WERI-Rb-1 (cell line): ENCODE results near the gene GRAMD1B.

Experiments
- DNase-seq: peaks from one replicate; pipeline ENCODE4 v3.0.0-alpha.2; 2020
- H3K27ac ChIP-seq: fragments of 250-450 bp; sonication (Bioruptor Pico); 2 replicates; pipeline ENCODE4 v1.5.1; 2020; ENCODE audit warnings: mild to moderate bottlenecking, moderate library complexity
- H3K27me3 ChIP-seq: fragments of 250-450 bp; sonication (Bioruptor Pico); 2 replicates; pipeline ENCODE4 v1.5.1; 2021; ENCODE audit warnings: mild to moderate bottlenecking, low read depth, moderate library complexity; ENCODE audit not compliant: insufficient read depth, severe bottlenecking
- H3K36me3 ChIP-seq: fragments of 250-450 bp; sonication (Bioruptor Pico); 2 replicates; pipeline ENCODE4 v1.5.1; 2020; ENCODE audit warnings: mild to moderate bottlenecking, moderate library complexity
- H3K4me3 ChIP-seq: 2 replicates; pipeline ENCODE4 v1.5.1; 2011; ENCODE audit warnings: low read depth, mild to moderate bottlenecking, control low read depth, low read length
- H3K9me3 ChIP-seq: fragments of 250-450 bp; sonication (Bioruptor Pico); 2 replicates; pipeline ENCODE4 v1.5.1; 2021; ENCODE audit warnings: mild to moderate bottlenecking, moderate library complexity; ENCODE audit not compliant: severe bottlenecking
- CTCF ChIP-seq: IDR thresholded peaks from 2 replicates; pipeline ENCODE4 v1.5.1; 2011; ENCODE audit warnings: low read depth, mild to moderate bottlenecking, control low read depth, inconsistent platforms, low read length

The GRAMD1B gene

GRCh38 chr11:123582992-123583504 lies 153.0 kb downstream of the GRAMD1B start:
- H3K27me3 ChIP-seq, result no peaks in the 10 kb centered on the region

GRCh38 chr11:123584186-123584585 lies 154.1 kb downstream of the GRAMD1B start:
- Histone ChIP-seq H3K27me3 (no peaks in the 10 kb centered on the region), H3K36me3 (peaks cover 22% of the 10 kb centered on the region), H3K4me3 (no peak overlapping the region), H3K27ac (no peak overlapping the region), H3K9me3 (no peaks in the 10 kb centered on the region)
- no peak for TF ChIP-seq CTCF
- no peak for DNase-seq

More at GRCh38 chr11:123582992-123583504, 153.0 kb downstream of the GRAMD1B start:
- Histone ChIP-seq H3K27ac (no peak overlapping the region), H3K36me3 (peaks cover 16% of the 10 kb centered on the region), H3K9me3 (no peaks in the 10 kb centered on the region), H3K4me3 (no peak overlapping the region)
- TF ChIP-seq CTCF, result no peak
- DNase-seq, result no peak

- no peaks in the 10 kb centered on the region for H3K27me3 ChIP-seq
- no peak overlapping the region for H3K4me3 ChIP-seq
- TF ChIP-seq CTCF, result no peak
- no peak for DNase-seq
- peaks cover 19% of the 10 kb centered on the region for H3K36me3 ChIP-seq
- H3K27ac ChIP-seq, result no peak overlapping the region; the same call in 1 of the 2 replicates
- H3K9me3 ChIP-seq, result no peaks in the 10 kb centered on the region
Observed at GRCh38 chr11:123584737-123585136, 154.7 kb downstream of the GRAMD1B start.

- no peak overlapping the region; the same call in 1 of the 2 replicates for H3K27ac ChIP-seq
- TF ChIP-seq CTCF, result no peak
Observed at GRCh38 chr11:123585206-123585605, 155.1 kb downstream of the GRAMD1B start.

GRCh38 chr11:123585706-123586105 lies 155.6 kb downstream of the GRAMD1B start:
- Histone ChIP-seq H3K27ac (no peak overlapping the region; the same call in 1 of the 2 replicates), H3K9me3 (no peaks in the 10 kb centered on the region), H3K4me3 (no peak overlapping the region), H3K36me3 (peaks cover 12% of the 10 kb centered on the region), H3K27me3 (no peaks in the 10 kb centered on the region)
- no peak for DNase-seq
- no peak for TF ChIP-seq CTCF

More at GRCh38 chr11:123585206-123585605, 155.1 kb downstream of the GRAMD1B start:
- Histone ChIP-seq H3K4me3 (no peak overlapping the region), H3K9me3 (no peaks in the 10 kb centered on the region), H3K36me3 (peaks cover 14% of the 10 kb centered on the region), H3K27me3 (no peaks in the 10 kb centered on the region)
- no peak for DNase-seq

GRCh38 chr11:123586568-123586967 lies 156.5 kb downstream of the GRAMD1B start:
- Histone ChIP-seq H3K36me3 (peaks cover 19% of the 10 kb centered on the region), H3K4me3 (no peak overlapping the region), H3K27ac (no peak overlapping the region), H3K9me3 (no peaks in the 10 kb centered on the region), H3K27me3 (no peaks in the 10 kb centered on the region)
- no peak for DNase-seq
- no peak for TF ChIP-seq CTCF
